GM21381 (cell line): ENCODE measurements around the gene CTTNBP2.
A peak's percentile ranks its signal among the peaks of the same experiment; 100 is the strongest.

ENCODE experiments used
- ATAC-seq: cut with Tn5 transposase; IDR thresholded peaks from one replicate; pipeline ENCODE4 v1.9.1; 2021; ENCODE audit warnings: mild to moderate bottlenecking, moderate library complexity; ENCODE audit not compliant: unreplicated experiment

CTTNBP2 gene

DNA sequence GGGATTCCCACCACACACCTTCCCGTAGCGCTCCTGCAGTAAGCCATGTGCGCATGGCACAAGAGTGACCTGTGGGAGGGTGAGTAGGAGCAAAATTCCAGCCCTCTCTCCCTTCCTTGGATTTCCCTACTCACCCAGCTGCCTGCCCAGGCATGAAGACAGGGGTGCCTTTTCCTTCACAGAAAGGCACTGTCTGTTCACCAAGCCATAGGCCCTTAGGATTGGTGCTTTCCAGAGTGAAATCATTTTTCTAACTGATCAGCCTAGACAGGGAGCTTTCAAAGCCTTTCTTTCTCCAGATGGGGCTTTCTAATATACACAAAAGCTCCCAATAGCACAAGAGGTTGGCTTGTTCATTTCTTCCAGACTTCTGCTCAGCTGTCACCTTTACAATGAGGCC lies 79.7 kb downstream of the CTTNBP2 start:
- ATAC-seq: no peak

DNA sequence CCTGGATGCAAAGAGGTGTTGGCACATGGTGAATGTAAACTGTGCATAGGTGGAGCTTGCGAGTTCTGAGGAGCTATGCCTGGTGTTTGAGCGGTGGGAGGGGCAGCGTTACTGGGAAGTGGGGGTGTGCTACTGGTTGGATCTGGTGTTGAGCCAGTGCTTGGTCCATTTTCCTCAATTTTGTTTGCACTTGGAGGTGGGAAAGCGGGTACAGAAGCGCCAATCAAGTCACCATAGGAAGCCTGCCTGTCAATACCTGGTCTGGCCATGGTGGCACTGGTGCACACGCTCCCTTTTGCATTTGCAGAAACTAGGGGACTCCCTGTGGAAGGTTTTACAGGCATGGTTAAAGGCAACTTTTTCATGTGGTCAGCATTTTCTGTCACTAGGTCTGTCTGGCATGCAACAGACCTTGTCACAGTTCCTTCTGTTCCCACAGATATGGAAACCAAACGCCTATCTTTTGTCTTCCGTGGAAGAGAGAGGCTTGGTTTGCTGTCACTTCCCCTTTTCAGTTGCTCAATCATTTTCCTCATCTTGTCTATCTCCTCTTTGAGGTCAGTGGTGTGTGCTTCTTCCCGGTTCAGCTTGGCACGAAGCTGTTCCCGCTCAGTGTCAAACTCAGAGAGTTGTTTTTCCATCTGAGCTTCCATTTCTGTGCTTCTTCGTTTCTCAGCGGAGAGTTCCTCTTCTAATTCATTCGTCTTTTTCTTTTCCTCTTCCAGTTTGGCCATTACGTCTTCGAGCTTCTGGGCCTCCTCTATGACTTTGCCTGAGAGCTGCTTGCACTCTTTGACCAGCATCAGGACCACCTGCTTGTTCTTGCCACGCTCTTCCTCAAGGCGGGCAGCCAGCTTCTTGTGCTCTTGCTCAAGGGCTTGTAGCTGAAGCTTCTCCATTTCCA lies 81.1 kb downstream of the CTTNBP2 start:
- peak; percentile 67 for ATAC-seq

DNA sequence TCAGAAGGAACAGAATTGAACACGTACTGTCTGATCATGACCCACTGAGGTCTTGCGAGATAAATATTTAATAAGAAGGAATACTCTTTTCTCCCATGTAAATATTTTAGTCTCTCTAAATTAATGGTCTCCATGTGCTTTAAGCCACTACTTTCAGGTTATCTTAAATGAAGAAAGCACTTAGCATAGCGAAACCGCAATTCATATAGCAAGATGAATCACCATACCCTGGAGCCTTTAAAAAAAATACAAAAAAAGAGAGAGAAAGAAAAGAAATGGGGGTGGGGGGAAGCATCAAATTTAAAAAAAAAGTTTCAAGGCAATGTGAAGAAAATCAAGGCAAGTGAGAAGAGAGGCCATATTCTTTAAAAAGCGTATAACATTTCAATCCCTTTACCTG lies 82.5 kb downstream of the CTTNBP2 start:
- no peak for ATAC-seq

DNA sequence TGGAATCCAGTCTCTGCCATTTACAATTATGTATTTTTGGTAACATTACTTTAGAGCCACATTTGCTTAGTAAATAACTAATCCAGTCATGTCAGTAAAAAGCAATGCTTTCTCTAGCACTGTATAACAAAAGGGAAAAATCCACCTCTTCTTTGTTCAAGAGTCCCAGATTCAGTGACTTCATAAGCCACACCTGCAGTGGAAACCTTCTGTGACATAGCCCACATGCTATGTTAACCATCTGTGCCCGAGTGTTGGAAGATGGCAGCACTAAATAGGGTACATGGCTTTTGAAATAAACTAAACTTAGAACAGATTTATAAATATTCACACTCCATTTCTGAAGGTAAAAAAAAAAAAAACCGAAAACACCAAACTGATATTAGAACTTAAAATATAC lies 83.0 kb downstream of the CTTNBP2 start:
- ATAC-seq: no peak

DNA sequence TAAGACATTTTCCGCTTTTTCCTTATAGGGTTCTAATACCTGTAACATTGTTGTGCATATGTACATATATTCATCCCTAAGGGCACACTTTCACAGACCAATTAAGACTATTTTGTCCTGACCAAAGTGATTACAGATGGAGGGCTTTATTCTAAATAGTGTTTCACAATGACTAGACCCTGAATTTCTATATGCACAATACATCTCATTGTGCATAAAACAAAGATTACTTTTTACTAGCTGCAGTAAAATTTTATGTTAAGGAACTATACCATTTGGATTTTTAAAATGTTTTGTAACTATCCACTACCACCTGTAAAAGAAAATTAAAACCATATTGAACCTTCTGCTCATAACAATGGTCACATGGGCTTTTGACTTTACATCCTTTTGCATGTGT lies 87.8 kb downstream of the CTTNBP2 start:
- no peak for ATAC-seq

DNA sequence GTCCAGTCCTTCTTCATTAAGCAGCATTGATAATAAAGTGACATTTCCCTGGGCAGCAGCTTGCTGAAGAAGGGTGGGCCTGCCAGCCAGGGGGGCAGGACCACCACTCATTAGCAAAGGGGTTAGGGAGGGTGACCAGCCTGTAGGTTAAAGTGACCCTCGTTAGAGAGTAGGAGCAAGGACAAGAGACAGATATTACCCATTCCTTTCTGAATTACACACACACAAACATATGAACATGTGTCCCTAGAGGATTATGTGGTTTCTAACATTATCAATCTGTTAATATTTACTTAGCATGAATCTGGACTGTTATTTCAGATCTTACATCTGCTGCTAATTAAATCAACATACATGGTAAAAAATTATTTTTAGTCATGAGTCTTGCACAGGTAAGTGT lies 88.9 kb downstream of the CTTNBP2 start:
- ATAC-seq: no peak

DNA sequence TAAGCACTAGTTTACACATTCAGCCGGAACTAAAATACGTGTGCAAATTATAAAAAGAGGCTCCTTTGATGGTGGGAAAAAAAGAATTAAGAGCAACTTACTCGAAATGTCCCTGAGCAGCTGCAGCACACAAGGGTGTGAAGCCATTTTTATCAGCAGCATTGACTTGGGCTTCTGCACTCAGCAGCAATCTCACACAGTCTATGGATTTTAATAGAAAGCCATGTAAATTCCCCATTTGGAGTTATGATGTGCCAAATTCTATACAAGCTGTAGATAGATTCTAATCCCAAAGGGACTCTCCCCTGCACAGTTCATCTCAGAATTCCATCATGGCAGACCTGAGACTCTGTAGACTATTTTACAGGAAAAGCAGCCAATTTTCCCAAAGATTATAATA lies 90.5 kb downstream of the CTTNBP2 start:
- ATAC-seq: no peak

DNA sequence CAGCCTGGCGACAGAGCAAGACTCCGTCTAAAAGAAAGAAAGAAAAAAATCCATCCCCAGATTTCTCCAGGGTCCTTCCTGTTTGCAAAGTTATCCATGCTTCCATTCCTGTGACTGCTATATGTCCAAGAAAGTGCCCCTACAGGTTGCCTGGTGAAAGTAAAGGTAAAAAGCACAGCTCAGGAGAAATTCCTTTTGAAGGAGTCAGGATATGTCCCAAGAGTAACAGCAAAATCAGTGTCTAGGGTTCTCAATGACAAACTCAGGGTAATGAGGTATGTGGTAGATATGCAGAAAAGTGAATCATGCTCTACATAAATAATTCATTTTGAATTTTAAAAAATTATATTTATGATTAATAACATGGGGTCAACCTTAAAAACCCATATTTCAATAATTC lies 91.5 kb downstream of the CTTNBP2 start:
- ATAC-seq: no peak

DNA sequence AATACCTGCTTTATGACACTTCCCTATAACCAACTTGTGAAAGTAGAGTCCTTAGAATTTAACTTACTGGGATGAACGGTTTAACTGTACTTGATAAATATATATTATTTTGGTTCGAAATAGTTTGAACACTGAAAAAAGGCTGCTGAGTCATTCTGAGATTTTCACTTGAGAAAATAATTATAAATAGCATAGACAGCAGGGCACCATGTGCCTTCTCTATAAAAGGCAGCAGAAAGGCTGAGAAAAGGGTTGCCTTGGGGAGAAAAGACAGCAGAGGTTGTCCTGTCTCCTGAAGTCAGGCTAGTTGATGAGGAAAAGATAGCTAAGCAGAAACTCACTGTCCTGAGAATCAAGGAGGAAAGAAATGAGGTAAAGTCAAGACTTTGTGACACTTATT lies 92.4 kb downstream of the CTTNBP2 start:
- ATAC-seq: peak; percentile 86

DNA sequence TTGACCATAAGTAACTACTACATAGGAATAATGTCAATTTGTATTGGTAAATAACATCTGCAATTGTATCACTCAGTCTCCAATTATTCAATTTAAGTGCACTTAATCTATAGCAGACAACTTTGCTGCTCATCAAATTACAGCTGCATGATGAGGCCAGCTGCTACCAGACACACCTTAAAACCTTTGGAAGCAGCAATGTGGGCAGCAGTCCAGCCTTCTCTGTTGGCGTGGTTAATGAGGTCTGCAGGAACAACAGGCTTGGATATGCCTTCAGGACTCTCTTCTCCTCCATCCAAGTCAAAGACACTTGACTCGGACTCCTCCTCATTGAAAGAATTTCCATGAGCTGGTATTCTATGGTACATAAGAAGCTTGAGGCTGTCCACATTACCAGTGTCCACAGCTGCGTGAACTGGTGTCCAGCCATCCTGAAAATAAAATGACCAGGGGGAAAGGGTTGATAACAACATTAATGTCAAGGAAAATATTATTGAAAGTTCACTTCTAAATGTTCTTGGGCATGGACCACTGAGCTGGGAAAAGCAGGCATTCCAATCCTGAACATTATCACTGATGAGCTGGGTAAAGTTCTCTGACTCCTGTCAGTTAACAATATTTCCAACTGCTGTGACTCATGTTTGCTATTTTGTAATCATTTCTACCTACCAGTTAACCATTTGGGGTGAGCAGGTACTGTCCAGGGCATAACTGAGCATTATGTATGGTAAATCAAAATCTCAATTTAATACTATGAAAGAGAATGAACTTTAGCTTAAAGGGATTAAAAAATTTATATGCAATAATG lies 95.7 kb downstream of the CTTNBP2 start:
- no peak for ATAC-seq

DNA sequence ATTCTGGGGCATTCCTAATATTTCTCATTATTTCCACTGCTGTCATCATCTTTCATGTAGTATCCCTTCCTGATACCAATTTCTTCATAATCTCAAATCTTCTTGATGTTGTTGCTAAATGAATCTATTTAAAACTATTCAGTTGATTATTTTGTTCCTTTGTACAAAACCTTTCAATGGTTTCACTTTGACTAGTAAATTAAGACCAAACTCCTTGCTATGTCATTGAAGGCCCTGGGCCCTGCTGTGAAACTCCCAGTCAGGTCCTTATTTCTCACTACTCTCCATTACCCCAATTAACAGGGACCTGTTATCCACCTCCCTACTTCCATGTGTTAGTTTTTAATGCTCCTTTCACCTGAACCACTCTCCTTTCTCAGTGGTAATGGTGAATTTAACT lies 97.0 kb downstream of the CTTNBP2 start:
- no peak for ATAC-seq

DNA sequence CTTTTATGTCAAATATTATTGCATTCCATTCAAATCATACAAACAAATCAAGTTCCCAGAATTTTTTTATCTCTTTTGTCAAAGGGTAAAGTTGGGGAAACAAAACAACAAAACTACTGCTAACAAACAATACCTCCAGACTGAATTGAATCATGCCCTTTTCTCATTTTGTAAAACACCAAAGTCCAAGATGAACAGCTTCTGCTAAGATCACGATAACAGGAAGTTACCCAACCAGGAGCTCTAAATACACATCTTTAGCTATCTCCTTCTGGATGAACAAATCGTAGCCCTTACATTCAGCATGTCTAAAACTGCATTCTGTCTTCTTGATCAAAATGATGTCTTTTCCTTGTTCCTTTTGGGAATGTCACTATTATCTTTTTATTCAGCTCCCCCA lies 97.4 kb downstream of the CTTNBP2 start:
- no peak for ATAC-seq

DNA sequence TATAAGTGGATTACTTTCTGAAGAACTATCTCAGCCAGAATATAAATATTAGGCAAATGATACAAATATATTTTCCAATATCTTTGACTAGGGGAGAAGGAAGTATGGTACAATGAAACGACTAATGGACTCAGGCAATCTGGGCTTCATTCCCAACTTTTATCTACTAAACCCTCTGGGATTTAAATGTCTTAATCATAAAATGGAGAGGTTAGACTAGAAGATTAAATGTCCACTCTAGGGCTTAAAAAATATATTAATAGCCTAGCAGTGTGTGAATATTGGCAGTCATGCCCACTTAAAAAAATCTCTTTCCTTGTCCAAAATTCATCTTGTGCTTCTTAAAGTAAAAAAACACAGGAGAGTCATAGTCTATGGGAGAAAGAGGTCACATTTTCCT lies 98.3 kb downstream of the CTTNBP2 start:
- no peak for ATAC-seq

DNA sequence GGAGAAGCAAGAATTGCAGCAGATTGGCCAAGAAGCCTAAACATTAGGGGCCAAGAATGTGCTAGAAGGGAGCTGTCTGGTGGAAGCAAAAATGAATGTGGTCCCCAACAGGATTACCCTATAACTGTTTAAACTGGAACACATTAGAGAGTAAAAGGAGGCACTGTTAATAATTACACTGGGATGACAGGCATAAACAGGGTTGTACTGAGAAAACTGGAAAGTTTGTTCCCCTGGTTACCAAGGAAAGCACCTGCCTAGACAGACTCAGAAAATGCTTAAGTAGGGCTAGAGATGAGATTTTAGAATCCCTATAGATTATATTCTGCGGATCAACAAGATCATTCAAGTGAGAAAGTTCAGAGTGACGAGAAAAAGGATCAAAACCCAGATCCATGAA lies 100.8 kb downstream of the CTTNBP2 start:
- ATAC-seq: no peak

DNA sequence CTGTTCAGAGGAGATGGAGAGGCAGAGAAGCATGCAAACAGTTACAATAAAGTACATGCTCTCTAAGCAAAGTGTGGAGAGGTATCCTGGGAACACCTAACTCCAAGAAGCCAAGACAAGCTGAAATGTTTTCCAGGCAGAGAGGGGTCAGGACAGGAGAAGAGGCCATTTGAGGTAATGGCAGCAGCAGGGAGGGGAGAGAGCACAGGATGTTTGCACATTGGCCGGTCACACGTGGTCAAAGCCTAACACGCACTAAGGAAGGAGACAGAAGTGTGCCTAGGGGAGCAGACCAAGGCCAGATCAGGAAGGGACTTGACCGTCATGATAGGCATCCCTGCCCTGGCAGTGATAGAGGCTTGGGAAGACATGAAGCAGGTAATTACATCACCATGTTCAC lies 101.5 kb downstream of the CTTNBP2 start:
- ATAC-seq: no peak

DNA sequence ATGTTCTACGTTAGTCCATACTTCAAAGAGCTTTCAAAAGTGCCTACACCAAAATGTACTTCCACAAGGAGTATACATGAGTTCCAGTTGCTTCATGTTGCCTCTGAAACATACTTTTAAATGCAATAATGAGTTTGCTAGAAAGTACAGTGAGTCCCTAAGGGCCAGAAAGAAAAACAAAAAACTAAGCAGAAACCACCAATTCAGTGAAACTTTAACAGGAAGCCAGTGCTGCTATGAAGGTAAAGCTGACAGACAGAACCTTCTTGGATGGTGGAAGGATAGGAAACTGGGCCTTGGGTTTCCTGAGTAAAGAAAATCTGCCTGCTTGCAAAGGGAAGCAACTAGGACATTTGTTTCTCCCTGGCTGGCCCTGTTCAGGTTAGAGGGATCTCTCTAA lies 104.2 kb downstream of the CTTNBP2 start:
- ATAC-seq: no peak

DNA sequence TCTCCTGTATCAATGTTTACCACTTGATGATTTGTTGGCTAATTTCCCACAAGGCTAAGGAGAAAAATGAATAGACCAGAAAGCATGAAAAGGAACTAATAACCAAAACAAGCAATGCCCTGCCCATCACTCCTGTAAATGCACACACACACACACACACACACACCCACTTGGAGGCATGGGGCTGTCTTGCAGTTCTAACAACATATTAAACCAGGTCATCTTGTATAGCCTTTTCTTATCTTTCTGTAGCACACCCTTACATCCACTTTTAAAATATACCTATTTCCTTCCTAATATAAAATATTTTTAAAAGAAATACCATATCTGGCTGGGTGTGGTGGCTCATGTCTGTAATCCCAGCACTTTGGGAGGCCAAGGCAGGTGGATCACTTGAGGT lies 105.3 kb downstream of the CTTNBP2 start:
- no peak for ATAC-seq

DNA sequence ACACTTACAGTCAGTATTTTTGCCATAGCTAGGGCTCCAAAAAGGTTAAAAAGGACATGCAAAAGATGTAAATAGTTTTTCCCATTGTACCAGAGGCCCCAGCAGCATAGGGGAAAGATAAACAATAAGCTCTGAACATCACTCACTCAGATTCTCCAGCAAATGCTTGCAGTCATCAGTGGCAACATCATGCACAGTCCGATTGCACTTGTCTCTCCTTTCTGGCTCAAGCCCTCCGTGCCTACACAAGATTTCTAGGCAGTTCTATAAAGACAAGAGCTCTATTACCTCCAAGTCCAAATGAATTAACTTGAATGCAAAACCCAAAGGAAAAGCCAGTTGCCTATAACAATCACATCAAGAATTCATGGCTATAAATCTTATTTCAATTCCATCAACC lies 106.3 kb downstream of the CTTNBP2 start:
- no peak for ATAC-seq

DNA sequence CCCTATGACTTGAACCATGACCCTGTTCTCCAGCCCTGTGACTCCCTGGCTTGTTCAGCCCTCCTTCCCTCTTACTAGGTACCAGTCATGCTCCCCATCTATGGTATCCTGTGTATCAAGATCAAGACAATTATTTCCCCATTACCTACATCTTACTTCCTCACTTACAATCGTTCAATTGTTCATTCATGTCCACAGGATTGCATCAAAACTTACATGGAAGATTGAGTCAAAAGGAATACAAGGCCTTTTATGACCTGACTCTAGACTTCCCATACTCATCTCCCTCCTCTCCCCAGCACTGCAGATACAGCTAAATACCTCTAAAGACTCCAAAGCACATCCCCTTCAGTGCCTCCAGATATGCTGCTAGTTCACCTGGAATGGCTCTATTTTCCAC lies 109.2 kb downstream of the CTTNBP2 start:
- no peak for ATAC-seq

DNA sequence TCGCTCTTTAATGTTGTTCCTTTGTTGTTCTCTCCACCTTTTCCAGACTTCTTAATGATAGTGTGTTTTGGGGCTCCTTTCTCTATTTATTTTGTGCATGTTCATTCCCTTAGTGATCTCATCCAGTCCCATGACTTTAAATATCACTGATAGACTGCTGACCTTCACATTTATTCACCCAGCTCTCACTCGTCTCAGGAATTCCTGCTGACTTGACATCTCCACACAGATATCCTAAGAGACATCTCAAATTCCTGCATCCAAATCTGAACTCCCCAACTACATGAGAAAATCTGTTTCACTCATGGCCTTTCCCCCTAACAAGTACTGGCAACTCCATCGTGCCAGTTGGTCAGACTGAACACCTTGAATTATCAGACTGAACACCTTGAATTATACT lies 111.2 kb downstream of the CTTNBP2 start:
- ATAC-seq: no peak

DNA sequence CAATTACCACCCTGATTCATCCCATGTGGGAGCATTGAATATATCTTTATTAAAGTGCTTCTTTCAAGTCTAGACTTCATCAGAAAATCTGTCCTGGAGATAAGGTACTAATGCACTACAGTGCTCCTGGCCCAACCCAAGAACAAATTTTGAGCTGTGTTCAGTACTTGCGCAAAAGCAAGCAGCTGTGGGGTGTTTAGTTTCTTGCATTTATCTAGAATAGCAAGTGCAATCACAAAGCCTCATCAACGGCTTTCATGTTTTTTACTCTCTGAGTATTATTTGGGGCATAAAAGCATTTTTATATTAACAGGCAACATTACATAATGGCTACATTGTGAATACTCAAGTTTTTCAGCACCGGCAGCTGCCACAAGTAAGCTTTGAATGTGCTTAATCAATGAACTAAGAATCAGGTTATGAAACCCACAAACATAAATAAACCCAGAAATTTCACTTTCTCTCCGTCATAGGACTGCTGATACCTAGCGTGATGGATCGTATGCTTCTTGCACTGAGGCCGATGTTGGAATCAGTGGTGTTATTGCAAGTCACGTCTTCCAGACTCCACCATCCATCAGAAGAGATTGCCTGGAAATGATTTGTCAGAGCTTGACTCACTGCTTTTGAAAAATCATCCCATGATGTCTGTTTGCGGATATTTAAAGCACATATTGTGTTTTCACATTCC lies 113.1 kb downstream of the CTTNBP2 start:
- no peak for ATAC-seq

DNA sequence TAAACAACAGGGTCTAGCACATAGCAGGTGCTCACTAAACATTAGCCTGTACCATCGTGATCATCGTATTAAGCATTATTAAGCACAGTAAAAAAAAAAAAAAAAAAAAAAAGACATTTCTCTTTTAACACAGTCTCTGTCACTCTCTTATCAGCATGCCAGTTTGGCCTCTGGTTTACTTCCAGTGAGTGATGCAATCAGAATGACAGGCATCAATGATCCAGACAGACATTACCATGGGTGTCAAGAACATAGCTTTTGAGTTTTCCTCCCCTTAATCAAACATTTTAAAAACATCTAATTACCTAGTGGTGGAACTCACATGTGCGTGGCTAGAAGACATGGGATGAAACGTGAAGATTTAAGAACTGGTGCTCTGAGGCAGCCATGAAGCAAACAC lies 115.8 kb downstream of the CTTNBP2 start:
- ATAC-seq: no peak
